KMS-11 (cell line): ENCODE results near the gene SCN11A.

Experiments
- H2AFZ ChIP-seq: fragments of 200-600 bp; sonication (generic); 2 replicates; pipeline ENCODE4 v1.6.1; 2016; ENCODE audit warnings: antibody characterized with exemption, mixed run types, low read depth
- H3K27ac ChIP-seq: fragments of 200-600 bp; sonication (generic); 2 replicates; pipeline ENCODE4 v1.6.1; 2016; ENCODE audit warnings: mild to moderate bottlenecking, mixed run types
- H3K27me3 ChIP-seq: fragments of 200-600 bp; sonication (generic); 2 replicates; pipeline ENCODE4 v1.6.1; 2017; ENCODE audit warnings: mild to moderate bottlenecking, low read depth, mixed run types, moderate library complexity; ENCODE audit not compliant: insufficient read depth
- H3K36me3 ChIP-seq: fragments of 200-600 bp; sonication (generic); 2 replicates; pipeline ENCODE4 v1.6.1; 2017; ENCODE audit warnings: mild to moderate bottlenecking, mixed run types; ENCODE audit not compliant: insufficient read depth
- H3K4me1 ChIP-seq: fragments of 200-600 bp; sonication (generic); 2 replicates; pipeline ENCODE4 v1.6.1; 2016; ENCODE audit warnings: mild to moderate bottlenecking, low read depth, mixed run types; ENCODE audit not compliant: poor library complexity, severe bottlenecking
- H3K4me2 ChIP-seq: fragments of 200-600 bp; sonication (generic); 2 replicates; pipeline ENCODE4 v1.7.0; 2016; ENCODE audit warnings: mild to moderate bottlenecking, mixed run types
- H3K4me3 ChIP-seq: fragments of 200-600 bp; sonication (generic); IDR thresholded peaks from 2 replicates; pipeline ENCODE4 v1.6.1; 2017; ENCODE audit warnings: low read depth, low read length, mixed read lengths; ENCODE audit not compliant: insufficient read depth
- H3K79me2 ChIP-seq: fragments of 200-600 bp; sonication (generic); 2 replicates; pipeline ENCODE4 v1.6.1; 2016; ENCODE audit warnings: low read depth, mixed run types; ENCODE audit not compliant: insufficient read depth
- H3K9ac ChIP-seq: fragments of 200-600 bp; sonication (generic); 2 replicates; pipeline ENCODE4 v1.6.1; 2016; ENCODE audit warnings: mild to moderate bottlenecking, mixed run types
- H4K20me1 ChIP-seq: fragments of 200-600 bp; sonication (generic); 2 replicates; pipeline ENCODE4 v1.6.1; 2016; ENCODE audit warnings: mild to moderate bottlenecking, mixed run types; ENCODE audit not compliant: insufficient read depth
- TF ChIP-seq, protein P1 (sequence below): fragments of 200-600 bp; sonication (generic); conservative IDR thresholded peaks from 2 replicates; pipeline ENCODE4 v1.6.1; 2017; ENCODE audit warnings: low read depth, mild to moderate bottlenecking, antibody characterized with exemption, low read length, moderate library complexity, mixed read lengths

SCN11A gene

DNA sequence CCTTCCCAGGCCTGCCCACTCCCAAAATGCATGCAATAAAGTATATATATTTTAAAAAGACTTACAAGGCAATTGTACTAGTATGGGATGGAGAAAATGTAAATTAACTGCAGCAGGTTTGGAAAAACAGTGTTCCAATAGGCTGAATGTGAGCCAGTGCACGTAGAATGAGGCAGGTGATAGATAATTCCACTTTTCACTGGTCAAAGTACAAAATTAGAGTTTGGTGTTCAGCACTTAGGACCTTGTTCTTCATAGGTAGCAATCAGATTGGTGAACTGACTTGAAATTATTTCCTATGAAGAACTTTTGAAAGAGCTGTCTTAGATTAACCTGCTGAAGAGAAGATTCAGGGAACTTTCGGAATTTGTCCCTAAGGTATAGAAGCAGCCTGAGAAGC lies 2.0 kb upstream of the SCN11A start:
- Histone ChIP-seq H3K9ac (no peak overlapping the region), H4K20me1 (no peaks in the 10 kb centered on the region), H3K4me3 (no peak overlapping the region), H3K36me3 (no peaks in the 10 kb centered on the region), H2AFZ (no peak overlapping the region), H3K79me2 (no peaks in the 10 kb centered on the region; the same call in 1 of the 2 replicates), H3K4me2 (no peak overlapping the region), H3K4me1 (no peaks in the 10 kb centered on the region), H3K27ac (no peak overlapping the region), H3K27me3 (no peaks in the 10 kb centered on the region)
- TF ChIP-seq, protein P1, sequence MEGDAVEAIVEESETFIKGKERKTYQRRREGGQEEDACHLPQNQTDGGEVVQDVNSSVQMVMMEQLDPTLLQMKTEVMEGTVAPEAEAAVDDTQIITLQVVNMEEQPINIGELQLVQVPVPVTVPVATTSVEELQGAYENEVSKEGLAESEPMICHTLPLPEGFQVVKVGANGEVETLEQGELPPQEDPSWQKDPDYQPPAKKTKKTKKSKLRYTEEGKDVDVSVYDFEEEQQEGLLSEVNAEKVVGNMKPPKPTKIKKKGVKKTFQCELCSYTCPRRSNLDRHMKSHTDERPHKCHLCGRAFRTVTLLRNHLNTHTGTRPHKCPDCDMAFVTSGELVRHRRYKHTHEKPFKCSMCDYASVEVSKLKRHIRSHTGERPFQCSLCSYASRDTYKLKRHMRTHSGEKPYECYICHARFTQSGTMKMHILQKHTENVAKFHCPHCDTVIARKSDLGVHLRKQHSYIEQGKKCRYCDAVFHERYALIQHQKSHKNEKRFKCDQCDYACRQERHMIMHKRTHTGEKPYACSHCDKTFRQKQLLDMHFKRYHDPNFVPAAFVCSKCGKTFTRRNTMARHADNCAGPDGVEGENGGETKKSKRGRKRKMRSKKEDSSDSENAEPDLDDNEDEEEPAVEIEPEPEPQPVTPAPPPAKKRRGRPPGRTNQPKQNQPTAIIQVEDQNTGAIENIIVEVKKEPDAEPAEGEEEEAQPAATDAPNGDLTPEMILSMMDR, result no peak

DNA sequence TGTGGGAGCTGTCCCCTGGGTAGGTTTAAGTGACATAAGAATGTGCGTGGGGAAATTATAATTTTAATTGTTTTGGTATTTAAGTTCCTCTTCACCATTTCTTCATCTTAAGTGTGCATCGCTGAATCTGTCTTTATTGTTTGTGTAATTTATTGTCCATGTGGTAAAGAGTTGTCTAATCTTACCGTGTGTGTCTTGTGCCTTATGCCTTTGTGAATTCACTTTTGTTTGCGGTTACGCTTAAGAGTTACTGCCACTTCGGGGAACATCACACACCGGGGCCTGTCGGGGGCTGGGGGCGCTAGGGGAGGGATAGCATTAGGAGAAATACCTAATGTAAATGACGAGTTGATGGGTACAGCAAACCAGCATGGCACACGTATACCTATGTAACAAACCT lies 839 bp upstream of the SCN11A start:
- peak overlapping the region; percentile 47 for H3K4me3 ChIP-seq
- peak overlapping the region; percentile 83; the same call in 1 of the 2 replicates for H2AFZ ChIP-seq
- H3K4me2 ChIP-seq, result peak overlapping the region; percentile 60; the same call in 1 of the 2 replicates
- TF ChIP-seq, protein P1, result no peak
- H4K20me1 ChIP-seq, result no peaks in the 10 kb centered on the region
- no peaks in the 10 kb centered on the region for H3K36me3 ChIP-seq
- no peak overlapping the region for H3K27ac ChIP-seq
- H3K27me3 ChIP-seq, result no peaks in the 10 kb centered on the region
- H3K4me1 ChIP-seq, result no peaks in the 10 kb centered on the region
- peak overlapping the region; percentile 81; the same call in 1 of the 2 replicates for H3K9ac ChIP-seq
- no peaks in the 10 kb centered on the region for H3K79me2 ChIP-seq

DNA sequence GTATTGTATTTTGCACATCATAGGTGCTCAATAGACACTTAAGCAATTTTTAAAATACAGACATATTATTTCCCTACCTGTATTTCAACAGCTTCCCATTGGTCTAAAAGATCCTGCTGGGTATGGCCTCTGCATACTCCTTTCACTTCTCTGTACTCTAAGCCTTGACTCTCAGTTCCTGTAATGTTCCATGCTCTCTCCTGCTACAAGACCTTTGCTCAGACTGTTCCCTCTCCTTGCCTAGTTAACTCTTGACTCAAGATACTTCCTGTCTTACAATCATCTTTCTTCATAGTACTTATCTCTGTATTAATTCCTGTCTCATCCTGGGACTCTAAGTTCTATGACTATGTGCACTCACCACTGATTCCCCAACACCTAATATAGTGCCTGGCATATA lies 1.7 kb downstream of the SCN11A start:
- no peak overlapping the region for H3K4me2 ChIP-seq
- no peaks in the 10 kb centered on the region for H3K79me2 ChIP-seq
- no peaks in the 10 kb centered on the region for H3K4me1 ChIP-seq
- H4K20me1 ChIP-seq, result no peaks in the 10 kb centered on the region
- no peaks in the 10 kb centered on the region for H3K27me3 ChIP-seq
- TF ChIP-seq, protein P1, result no peak
- H3K9ac ChIP-seq, result no peak overlapping the region
- H3K36me3 ChIP-seq, result no peaks in the 10 kb centered on the region
- H2AFZ ChIP-seq, result no peak overlapping the region
- H3K27ac ChIP-seq, result no peak overlapping the region
- H3K4me3 ChIP-seq, result no peak overlapping the region

DNA sequence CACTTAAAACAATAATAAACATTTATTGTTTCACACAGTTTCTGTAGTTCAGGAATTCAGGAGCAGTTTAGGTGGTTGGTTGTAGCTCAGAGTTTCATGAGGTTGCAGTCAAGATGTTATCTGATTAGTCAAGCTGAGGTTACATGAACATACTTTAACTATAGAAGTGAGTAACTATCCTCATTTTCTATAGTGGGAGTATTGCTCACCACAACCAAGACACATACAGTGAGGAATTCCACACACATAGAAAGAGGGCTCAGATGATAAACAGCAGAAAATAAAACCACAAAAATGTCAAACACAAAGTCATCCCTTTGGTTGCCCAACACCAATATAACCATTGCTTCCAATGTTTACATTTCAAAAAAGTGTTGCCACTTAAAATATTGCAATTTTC lies 13.6 kb downstream of the SCN11A start:
- Histone ChIP-seq H3K9ac (no peak overlapping the region), H3K4me2 (no peak overlapping the region), H3K27ac (no peak overlapping the region), H3K36me3 (no peaks in the 10 kb centered on the region), H3K79me2 (no peaks in the 10 kb centered on the region), H3K4me3 (no peak overlapping the region), H4K20me1 (no peaks in the 10 kb centered on the region), H2AFZ (no peak overlapping the region), H3K27me3 (no peaks in the 10 kb centered on the region), H3K4me1 (no peaks in the 10 kb centered on the region)
- TF ChIP-seq, protein P1, result no peak
